OCI-LY3 (cell line): ENCODE data around the gene MMP28.

ENCODE experiments used
- EZH2phosphoT487 ChIP-seq: fragments of 200-600 bp; shearing (Covaris generic); IDR thresholded peaks from 2 replicates; pipeline ENCODE4 v1.6.1; 2018; ENCODE audit warnings: antibody characterized with exemption, mixed run types, low read depth
- TF ChIP-seq, protein P1 (sequence below): fragments of 200-600, 300-600 bp; sonication (generic); IDR thresholded peaks from 2 replicates; pipeline ENCODE4 v1.5.1; 2014; ENCODE audit warnings: antibody characterized with exemption, low read length, low read depth

DNA sequence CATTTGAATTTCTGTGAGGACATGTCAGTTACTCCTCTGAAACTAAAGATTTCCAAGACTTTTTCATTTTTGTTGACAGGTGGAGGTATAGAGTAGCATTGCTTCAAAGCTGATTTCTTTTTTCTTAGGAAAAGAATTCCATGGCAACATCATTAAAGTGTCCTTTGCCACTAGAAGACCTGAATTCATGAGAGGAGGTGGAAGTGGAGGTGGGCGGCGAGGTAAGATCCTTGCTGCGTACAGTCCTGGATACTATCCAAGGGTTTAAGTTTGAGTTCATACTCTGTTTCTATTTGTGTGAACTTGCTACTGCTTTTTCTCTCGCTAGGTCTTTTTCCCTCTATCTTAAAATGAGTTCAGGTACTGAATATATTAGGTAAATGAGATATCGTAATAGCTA lies 46.8 kb upstream of the MMP28 start:
- TF ChIP-seq, protein P1, sequence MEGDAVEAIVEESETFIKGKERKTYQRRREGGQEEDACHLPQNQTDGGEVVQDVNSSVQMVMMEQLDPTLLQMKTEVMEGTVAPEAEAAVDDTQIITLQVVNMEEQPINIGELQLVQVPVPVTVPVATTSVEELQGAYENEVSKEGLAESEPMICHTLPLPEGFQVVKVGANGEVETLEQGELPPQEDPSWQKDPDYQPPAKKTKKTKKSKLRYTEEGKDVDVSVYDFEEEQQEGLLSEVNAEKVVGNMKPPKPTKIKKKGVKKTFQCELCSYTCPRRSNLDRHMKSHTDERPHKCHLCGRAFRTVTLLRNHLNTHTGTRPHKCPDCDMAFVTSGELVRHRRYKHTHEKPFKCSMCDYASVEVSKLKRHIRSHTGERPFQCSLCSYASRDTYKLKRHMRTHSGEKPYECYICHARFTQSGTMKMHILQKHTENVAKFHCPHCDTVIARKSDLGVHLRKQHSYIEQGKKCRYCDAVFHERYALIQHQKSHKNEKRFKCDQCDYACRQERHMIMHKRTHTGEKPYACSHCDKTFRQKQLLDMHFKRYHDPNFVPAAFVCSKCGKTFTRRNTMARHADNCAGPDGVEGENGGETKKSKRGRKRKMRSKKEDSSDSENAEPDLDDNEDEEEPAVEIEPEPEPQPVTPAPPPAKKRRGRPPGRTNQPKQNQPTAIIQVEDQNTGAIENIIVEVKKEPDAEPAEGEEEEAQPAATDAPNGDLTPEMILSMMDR: no peak
- no peak for TF ChIP-seq EZH2phosphoT487
